GM21447 (cell line): ENCODE measurements around the gene MCFD2.

Source experiments
- ATAC-seq: cut with Tn5 transposase; IDR thresholded peaks from one replicate; pipeline ENCODE4 v1.9.1; 2021; ENCODE audit not compliant: unreplicated experiment

Gene MCFD2

GRCh38 chr2:46939626-46940359 is 24.2 kb upstream of the MCFD2 start:
- ATAC-seq, result no peak

- no peak for ATAC-seq
Measured at GRCh38 chr2:46937471-46937901, 21.9 kb upstream of the MCFD2 start.

GRCh38 chr2:46936566-46936965 is 21.0 kb upstream of the MCFD2 start:
- ATAC-seq, result no peak

- ATAC-seq, result no peak
Measured at GRCh38 chr2:46935071-46935470, 19.5 kb upstream of the MCFD2 start.

GRCh38 chr2:46929612-46930011 is 14.0 kb upstream of the MCFD2 start:
- ATAC-seq, result no peak

GRCh38 chr2:46926863-46927262 is 11.3 kb upstream of the MCFD2 start:
- no peak for ATAC-seq

- no peak for ATAC-seq
Measured at GRCh38 chr2:46925474-46926351, 10.1 kb upstream of the MCFD2 start.

- no peak for ATAC-seq
Measured at GRCh38 chr2:46924608-46925007, 9.0 kb upstream of the MCFD2 start.

GRCh38 chr2:46924038-46924437 is 8.4 kb upstream of the MCFD2 start:
- ATAC-seq, result no peak

GRCh38 chr2:46923041-46923528 is 7.5 kb upstream of the MCFD2 start:
- no peak for ATAC-seq

GRCh38 chr2:46922606-46923005 is 7.0 kb upstream of the MCFD2 start:
- ATAC-seq, result no peak

- ATAC-seq, result no peak
Measured at GRCh38 chr2:46921676-46922448, 6.3 kb upstream of the MCFD2 start.

GRCh38 chr2:46917628-46918027 is 2.0 kb upstream of the MCFD2 start:
- no peak for ATAC-seq

- ATAC-seq, result peak; percentile 79
Measured at GRCh38 chr2:46915811-46916630, 415 bp upstream of the MCFD2 start.

- no peak for ATAC-seq
Measured at GRCh38 chr2:46914578-46915230, 902 bp downstream of the MCFD2 start.

- no peak for ATAC-seq
Measured at GRCh38 chr2:46913471-46914381, 1.9 kb downstream of the MCFD2 start.

GRCh38 chr2:46909771-46910419 is 5.7 kb downstream of the MCFD2 start:
- peak; percentile 90 for ATAC-seq

- no peak for ATAC-seq
Measured at GRCh38 chr2:46909150-46909549, 6.5 kb downstream of the MCFD2 start.
